Measurements from ENCODE around the gene OR7D4. TPM values are rescaled to one million over a fixed set of nuclear protein-coding genes. Genes with fewer than 3 reads are reported as not detected.
"Not testable (repeated sequence)": the region's sequence is repeated elsewhere in the genome, so short reads cannot be mapped to it uniquely, and the experiment has no call there.

The OR7D4 gene
- not detected for total RNA-seq
- long read RNA-seq: 0 reads

DNA sequence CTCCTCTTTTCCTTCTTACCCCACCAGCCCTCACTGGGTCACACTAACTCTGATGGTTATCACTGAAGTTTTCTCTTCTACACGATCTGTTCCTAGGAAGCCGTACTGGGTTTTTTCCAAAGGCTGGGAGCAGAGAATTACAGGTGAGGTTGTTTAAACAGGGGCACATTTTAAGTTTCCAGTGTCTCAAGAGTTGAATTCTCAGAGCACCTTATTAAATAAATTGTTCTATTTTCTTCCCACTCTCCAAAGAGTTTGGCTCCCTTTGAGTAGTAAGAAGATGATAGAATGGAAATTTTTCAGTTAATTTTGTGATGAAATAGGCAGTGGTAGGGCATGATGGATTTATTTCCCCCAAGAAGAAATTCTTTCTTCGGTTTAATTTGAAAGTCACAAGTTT is at the start of gene OR7D4:
OR7D4 (minus strand) TSS at position 101 of the 400 bp plus-strand sequence. CDS start 4,752 bp downstream, outside the sequence.
- intact Hi-C loops (cut with micrococcal nuclease): no loop called here
- DNase-seq (no peak), ATAC-seq (no peak)

DNA sequence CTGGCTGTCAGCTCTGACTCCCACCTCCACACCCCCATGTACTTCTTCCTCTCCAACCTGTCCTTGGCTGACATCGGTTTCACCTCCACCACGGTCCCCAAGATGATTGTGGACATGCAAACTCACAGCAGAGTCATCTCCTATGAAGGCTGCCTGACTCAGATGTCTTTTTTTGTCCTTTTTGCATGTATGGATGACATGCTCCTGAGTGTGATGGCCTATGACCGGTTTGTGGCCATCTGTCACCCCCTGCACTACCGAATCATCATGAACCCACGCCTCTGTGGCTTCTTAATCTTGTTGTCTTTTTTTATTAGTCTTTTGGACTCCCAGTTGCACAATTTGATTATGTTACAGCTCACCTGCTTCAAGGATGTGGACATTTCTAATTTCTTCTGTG is 31.8 kb upstream of the OR7D4 start:
- ATAC-seq: no peak
- intact Hi-C loops (cut with micrococcal nuclease): no loop called here
- no peak for DNase-seq

DNA sequence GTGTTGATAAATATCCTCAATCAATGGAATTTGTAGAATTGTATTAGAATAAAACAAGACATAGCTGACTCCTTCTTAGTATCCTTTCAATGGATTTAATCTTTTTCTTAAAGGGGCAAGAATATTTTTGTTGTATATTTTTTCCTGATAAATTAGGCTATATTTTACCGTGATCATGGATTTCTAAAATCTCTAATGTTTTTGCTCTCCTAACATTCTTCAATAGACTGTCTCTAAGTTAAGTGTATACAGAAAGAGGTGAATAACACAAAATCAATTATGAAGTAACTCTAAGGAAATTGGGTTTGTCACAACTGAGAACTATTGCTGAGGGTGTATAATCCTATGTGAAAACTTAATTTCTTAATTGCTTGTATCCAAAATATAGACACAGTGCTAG is 31.2 kb upstream of the OR7D4 start, which contains the start of gene OR7E24:
OR7E24 (plus strand) TSS at position 301 of the 400 bp plus-strand sequence. CDS start 114 bp downstream, outside the sequence.
- DNase-seq: no peak
- intact Hi-C loops (cut with micrococcal nuclease): no loop called here
- no peak for ATAC-seq

DNA sequence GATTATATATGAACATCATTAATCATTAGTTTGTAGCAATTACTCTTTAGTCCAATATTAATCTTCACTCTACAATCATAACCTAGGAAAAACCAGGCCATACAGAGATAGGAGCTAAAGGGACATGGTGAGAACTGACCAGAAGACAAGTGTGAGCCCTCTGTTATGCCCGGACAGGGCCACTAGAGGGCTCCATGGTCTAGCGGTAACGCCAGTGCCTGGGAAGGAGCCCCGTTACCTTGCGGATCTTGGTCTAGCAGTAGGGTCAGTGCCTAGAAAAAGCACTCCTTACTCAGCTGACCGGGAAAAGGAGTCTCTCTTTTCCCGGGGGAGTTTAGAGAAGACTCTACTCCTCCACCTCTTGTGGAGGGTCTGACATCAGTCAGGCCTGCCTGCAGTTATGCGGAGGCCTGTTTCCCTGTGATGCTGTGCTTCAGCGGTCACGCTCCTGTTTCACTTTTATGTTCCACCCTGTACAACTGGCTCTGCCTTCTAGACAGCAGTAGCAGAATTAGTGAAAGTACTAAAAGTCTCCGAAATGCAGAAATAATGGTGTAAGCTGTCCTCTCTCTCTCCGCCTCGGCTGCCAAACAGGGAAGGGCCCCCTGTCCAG is 13.8 kb downstream of the OR7D4 start:
- DNase-seq (peak; percentile 79), ATAC-seq (peak; percentile 74)
- intact Hi-C loops (cut with micrococcal nuclease): no loop called here

DNA sequence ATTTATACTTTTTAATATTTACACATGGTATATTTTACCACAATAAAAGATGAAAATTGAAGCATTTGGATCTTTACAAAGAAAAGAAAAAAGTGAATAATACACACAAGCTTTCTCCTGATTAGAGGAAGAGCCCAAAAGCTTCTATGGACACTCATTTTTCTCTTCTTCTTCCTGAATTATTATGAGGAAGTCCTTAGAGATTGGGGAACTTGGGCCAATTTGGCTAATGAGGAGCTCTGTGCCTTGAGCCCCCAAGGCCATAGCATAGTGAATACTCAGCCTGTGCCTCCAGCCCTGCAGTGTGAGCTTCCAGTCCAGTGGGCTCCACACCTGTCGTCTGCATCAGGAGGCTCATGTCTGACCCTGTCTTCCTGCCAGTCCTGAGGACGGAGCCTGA is 21.3 kb downstream of the OR7D4 start:
- not testable (repeated sequence) for DNase-seq, ATAC-seq

DNA sequence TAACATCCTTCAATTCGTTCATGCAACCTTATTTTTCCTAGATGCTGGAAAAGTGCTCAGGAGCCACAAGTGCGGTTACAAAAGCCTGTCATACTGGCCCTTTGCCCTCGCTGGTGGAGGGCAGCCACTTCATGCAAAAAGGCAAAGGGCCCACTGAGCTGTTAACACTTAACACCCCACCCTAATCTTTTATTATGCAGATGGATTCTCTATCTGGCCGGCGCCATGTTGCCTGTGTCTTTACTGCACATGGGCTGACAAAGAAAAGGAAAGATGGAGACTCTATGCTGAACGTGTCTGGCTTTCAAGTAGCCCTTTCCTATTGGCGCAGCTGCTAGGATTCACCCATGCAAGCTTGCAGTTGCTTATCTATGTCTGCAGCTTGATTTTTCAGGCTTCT is 29.9 kb downstream of the OR7D4 start:
- intact Hi-C loops (cut with micrococcal nuclease): no loop called here
- ATAC-seq (no peak), DNase-seq (no peak)

More for the DNA sequence above, 21.3 kb downstream of the OR7D4 start:
- intact Hi-C loops (cut with micrococcal nuclease): not testable (repeated sequence)

DNA sequence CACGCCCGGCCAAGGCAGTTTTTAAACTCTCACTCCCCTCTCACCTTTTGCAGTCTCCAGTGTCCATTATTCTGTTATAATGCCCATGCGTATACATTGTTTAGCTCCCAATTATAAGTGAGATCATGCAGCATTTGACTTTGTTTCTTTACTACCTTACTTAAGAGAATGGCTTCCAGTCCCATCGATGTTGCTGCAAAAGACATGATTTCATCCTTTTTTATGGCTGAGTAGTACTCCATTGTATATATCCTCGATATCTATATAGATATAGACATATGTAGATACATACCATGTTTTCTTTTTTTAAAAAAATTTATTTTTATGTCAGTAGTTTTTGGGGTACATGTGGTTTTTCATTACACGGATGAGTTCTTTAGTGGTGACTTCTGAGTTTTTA is 32.2 kb downstream of the OR7D4 start:
- intact Hi-C loops (cut with micrococcal nuclease): no loop called here
- DNase-seq: no peak
- no peak for ATAC-seq

DNA sequence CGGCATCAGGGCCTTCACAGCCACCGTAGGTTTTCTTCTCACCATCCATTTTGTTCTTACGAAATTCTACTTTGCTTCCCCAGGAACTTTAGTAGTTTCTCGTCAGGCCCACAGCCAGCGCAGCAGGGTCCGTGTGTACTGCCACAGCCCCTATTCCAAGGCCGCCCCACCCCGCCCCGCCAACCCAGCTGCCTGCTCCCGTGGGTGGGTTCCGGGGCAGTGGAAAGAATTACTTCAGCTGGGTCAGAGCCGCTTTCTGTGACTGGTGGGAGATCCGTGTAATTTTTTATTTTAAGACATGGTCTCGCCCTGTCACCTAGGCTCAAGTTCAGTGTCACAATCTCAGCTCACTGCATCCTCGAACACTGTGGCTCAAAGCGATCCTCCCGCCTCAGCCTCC is 36.4 kb downstream of the OR7D4 start:
- DNase-seq: no peak
- intact Hi-C loops (cut with micrococcal nuclease): no loop called here
- no peak for ATAC-seq

DNA sequence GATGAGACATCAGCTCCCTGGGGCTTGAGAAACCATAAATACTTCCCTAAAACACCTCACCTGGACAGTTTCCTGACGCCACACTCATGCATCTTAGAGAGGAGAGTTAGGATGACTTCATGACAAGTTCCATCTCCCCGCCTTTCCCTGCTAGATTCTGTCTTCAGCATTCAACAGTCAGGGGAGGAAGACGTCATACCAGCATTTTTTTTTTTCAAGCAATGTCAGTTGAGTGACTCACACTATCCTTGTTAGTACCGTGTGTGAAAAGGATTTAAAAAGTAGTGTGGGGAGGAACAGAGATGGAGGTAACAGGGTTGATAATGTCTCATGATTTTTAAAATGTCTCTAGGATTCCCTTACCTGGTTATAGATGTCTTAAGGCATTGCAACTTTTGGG is 40.5 kb downstream of the OR7D4 start, which contains the start of gene OR7D2:
OR7D2 (plus strand) TSS at position 79 of the 400 bp plus-strand sequence. CDS start 6,803 bp downstream, outside the sequence.
- DNase-seq (no peak), ATAC-seq (no peak)
- intact Hi-C loops (cut with micrococcal nuclease): no loop called here

DNA sequence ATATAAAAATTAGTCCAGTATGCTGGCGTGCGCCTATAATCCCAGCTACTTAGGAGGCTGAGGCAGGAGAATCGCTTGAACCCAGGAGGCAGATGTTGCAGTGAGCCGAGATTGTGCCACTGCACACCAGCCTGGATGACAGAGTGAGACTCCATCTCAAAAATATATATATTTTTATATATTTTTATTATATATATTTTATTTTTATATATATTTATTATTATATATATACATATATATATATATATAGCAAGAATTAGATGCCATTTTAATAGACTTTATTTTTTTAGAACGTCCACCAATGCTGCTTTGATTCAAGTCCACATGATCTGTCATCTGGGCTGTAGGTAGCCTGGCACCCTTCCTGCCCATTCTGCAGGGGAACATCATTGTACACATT is 44.1 kb downstream of the OR7D4 start:
- DNase-seq (no peak), ATAC-seq (no peak)
- intact Hi-C loops (cut with micrococcal nuclease): no loop called here

DNA sequence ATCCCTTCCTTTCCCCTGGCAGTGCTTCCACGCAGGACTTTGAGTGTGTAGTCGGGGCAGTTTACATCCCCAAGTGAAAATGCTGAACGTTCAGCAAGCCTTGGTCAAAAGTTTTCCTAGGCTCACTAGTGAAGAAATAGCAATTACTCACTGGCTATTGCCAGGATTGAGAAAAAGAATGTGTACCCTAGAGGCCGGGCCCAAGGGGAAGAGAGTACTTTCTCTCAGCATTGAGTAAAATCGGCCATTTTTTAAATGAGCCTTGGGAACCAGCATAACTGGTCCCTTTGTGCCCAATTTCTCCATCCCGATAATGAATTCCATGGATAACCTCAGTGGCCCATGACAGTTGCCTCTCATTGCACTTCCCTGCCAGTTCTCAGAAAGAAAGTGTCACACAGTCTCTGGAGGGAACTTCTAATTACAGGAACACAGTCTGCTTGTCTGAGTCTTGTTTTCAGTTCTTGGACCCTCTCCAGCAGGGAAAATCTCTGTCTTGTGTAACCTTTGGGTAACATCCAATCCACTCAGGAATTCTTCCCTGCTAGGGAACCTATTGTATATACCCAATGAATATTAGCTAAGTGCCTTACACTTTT is 47.9 kb downstream of the OR7D4 start:
- DNase-seq: no peak
- intact Hi-C loops (cut with micrococcal nuclease): no loop called here
- no peak for ATAC-seq

DNA sequence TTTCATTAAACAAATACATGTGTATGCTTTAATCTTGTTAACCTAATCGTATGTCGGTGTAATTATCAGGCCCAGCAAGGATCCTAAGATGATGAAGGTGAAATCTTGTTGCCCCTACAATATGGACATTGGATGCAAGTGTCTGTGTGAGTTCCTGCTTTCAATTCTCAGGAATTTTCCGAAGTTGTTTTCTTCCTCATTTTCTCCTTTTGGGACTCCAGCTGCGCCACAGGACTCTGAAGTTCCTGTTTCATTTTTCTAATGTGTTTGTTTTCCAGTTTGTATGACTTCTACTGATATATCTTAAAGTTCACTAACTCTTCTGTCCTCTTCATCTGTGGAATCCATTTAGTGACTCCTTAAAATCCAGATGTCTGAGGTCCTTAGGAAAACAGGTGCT is 52.5 kb downstream of the OR7D4 start:
- no peak for DNase-seq
- ATAC-seq: no peak
- intact Hi-C loops (cut with micrococcal nuclease): no loop called here

DNA sequence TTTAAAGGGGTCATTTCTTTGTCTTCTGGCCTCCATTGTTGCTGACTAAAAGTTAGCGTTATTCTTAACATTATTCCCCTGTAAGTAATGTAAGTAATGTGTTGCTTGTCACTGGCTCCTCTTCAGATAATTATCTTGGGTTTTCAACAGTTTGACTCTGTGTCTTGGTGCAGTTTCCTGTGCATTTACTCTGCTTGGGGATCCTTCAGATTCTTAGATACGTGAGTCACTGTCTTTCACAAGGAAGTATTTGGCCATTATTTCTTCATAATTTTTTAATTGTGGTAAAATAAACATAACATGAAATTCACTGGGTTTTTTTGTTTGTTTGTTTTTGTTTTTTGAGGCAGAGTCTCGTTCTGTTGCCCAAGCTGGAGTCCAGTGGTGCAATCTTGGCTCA is 54.1 kb downstream of the OR7D4 start:
- DNase-seq (no peak), ATAC-seq (no peak)
- intact Hi-C loops (cut with micrococcal nuclease): no loop called here

DNA sequence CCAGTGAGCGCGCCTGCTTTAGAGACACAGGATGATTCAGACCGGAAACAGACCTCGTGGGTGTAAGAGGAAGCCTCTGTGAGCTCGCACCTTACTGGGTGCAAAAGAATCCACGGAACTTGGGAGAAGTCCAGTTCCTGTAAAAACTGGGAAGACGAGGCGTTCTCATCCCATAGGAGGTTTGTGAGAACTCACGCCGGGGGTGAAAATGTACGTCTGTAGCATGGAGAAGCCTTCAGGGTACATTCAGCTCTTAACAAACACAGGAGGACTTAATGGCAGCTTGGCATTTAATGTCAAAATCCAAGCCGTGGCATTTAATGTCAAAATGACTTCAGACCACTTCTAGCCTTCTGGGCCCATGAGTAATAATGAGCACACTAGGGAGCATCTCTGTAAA is 58.0 kb downstream of the OR7D4 start:
- ATAC-seq (no peak), DNase-seq (no peak)
- intact Hi-C loops (cut with micrococcal nuclease): no loop called here

Other genes starting within 250 kb of the OR7D4 start
- 0.94 TPM for gene MUC16, start 209.2 kb downstream of the OR7D4 start, total RNA-seq
- gene OR1M1, start 132.5 kb downstream of the OR7D4 start, total RNA-seq: not detected
- gene OR7G2, start 112.1 kb downstream of the OR7D4 start, total RNA-seq: not detected
- gene OR7G1, start 103.8 kb downstream of the OR7D4 start, total RNA-seq: not detected
- gene OR7G3, start 92.6 kb downstream of the OR7D4 start, total RNA-seq: not detected
- 13.0 TPM for gene ZNF317, start 79.2 kb downstream of the OR7D4 start, total RNA-seq
- 0.07 TPM for gene OR7D2, start 40.6 kb downstream of the OR7D4 start, total RNA-seq
- gene OR7E24, start 31.3 kb upstream of the OR7D4 start, total RNA-seq: not detected
- 2.7 TPM for gene ZNF699, start 90.2 kb upstream of the OR7D4 start, total RNA-seq
- gene ZNF559, start 104.6 kb upstream of the OR7D4 start, total RNA-seq: 17.4 TPM
- gene ZNF177, start 143.4 kb upstream of the OR7D4 start, total RNA-seq: 3.8 TPM
- 7.9 TPM for gene ZNF266, start 216.0 kb upstream of the OR7D4 start, total RNA-seq

All from left ventricle myocardium superior (tissue), 1 donor.